H9 (cell line): Measurements from ENCODE around the gene MAGEB10. TPM values are rescaled to one million over a fixed set of nuclear protein-coding genes. Genes with fewer than 3 reads are reported as not detected.

ENCODE experiments used
- DNase-seq: peaks from one replicate; pipeline ENCODE4 v3.0.0-alpha.2; 2017
- H2AFZ ChIP-seq: one replicate; pipeline ENCODE4 v1.6.1; 2013; ENCODE audit warnings: mild to moderate bottlenecking, low read length, control low read depth, moderate library complexity
- H2AK5ac ChIP-seq: 2 replicates; pipeline ENCODE4 v1.6.1; 2013; ENCODE audit warnings: low read length, control low read depth, mixed read lengths; ENCODE audit not compliant: insufficient read length
- H2BK120ac ChIP-seq: one replicate; pipeline ENCODE4 v1.6.1; 2013; ENCODE audit warnings: low read depth, mild to moderate bottlenecking, low read length, control low read depth, inconsistent platforms; ENCODE audit not compliant: poor library complexity, severe bottlenecking
- H2BK12ac ChIP-seq: 2 replicates; pipeline ENCODE4 v1.6.1; 2013; ENCODE audit warnings: low read length, control low read depth, mixed read lengths, low read depth; ENCODE audit not compliant: insufficient read length
- H2BK15ac ChIP-seq: 2 replicates; pipeline ENCODE4 v1.6.1; 2013; ENCODE audit warnings: low read depth, low read length, control low read depth
- H2BK20ac ChIP-seq: one replicate; pipeline ENCODE4 v1.6.1; 2013; ENCODE audit warnings: low read depth, mild to moderate bottlenecking, low read length, control low read depth, inconsistent platforms; ENCODE audit not compliant: poor library complexity, severe bottlenecking
- H2BK5ac ChIP-seq: 2 replicates; pipeline ENCODE4 v1.6.1; 2013; ENCODE audit warnings: low read length, control low read depth, mixed read lengths; ENCODE audit not compliant: insufficient read length
- H3K14ac ChIP-seq: 2 replicates; pipeline ENCODE4 v1.6.1; 2013; ENCODE audit warnings: low read length, control low read depth; ENCODE audit not compliant: insufficient read depth
- H3K18ac ChIP-seq: 2 replicates; pipeline ENCODE4 v1.6.1; 2013; ENCODE audit warnings: low read depth, mild to moderate bottlenecking, mixed read lengths, low read length, control low read depth; ENCODE audit not compliant: insufficient read length
- H3K23ac ChIP-seq: 2 replicates; pipeline ENCODE4 v1.6.1; 2013; ENCODE audit warnings: low read length, control low read depth, mixed read lengths, low read depth; ENCODE audit not compliant: insufficient read length
- H3K23me2 ChIP-seq: 2 replicates; pipeline ENCODE4 v1.6.1; 2013; ENCODE audit warnings: low read depth, mild to moderate bottlenecking, mixed read lengths, low read length, control low read depth; ENCODE audit not compliant: insufficient read length, poor library complexity, severe bottlenecking
- H3K27ac ChIP-seq: 2 replicates; pipeline ENCODE4 v1.5.1; 2013; ENCODE audit warnings: low read length, control low read depth, mixed read lengths, low read depth; ENCODE audit not compliant: insufficient read length
- H3K27me3 ChIP-seq: 2 replicates; pipeline ENCODE4 v1.6.1; 2013; ENCODE audit warnings: low read length, control low read depth, inconsistent platforms; ENCODE audit not compliant: insufficient read depth
- H3K4ac ChIP-seq: 2 replicates; pipeline ENCODE4 v1.6.1; 2013; ENCODE audit warnings: low read depth, mild to moderate bottlenecking, control low read depth, inconsistent platforms, low read length, moderate library complexity
- H3K4me1 ChIP-seq: 2 replicates; pipeline ENCODE4 v1.6.1; 2013; ENCODE audit warnings: low read length, control low read depth, inconsistent platforms; ENCODE audit not compliant: insufficient read depth
- H3K4me2 ChIP-seq: 2 replicates; pipeline ENCODE4 v1.6.1; 2013; ENCODE audit warnings: low read length, control low read depth, mixed read lengths; ENCODE audit not compliant: insufficient read length, insufficient read depth
- H3K56ac ChIP-seq: 2 replicates; pipeline ENCODE4 v1.6.1; 2013; ENCODE audit warnings: low read depth, mild to moderate bottlenecking, mixed read lengths, low read length, control low read depth; ENCODE audit not compliant: insufficient read length
- H3K79me1 ChIP-seq: 2 replicates; pipeline ENCODE4 v1.6.1; 2013; ENCODE audit warnings: low read depth, mild to moderate bottlenecking, moderate library complexity, low read length, control low read depth, inconsistent platforms; ENCODE audit not compliant: insufficient read depth, poor library complexity, severe bottlenecking
- H3K79me2 ChIP-seq: 2 replicates; pipeline ENCODE4 v1.6.1; 2013; ENCODE audit warnings: low read length, control low read depth, inconsistent platforms; ENCODE audit not compliant: insufficient read depth
- H3K9ac ChIP-seq: 2 replicates; pipeline ENCODE4 v1.6.1; 2013; ENCODE audit warnings: low read length, control low read depth, mixed read lengths; ENCODE audit not compliant: insufficient read length; ENCODE audit errors: extremely low read depth
- H3K9me3 ChIP-seq: one replicate; pipeline ENCODE4 v1.6.1; 2013; ENCODE audit warnings: low read depth, low read length, inconsistent platforms; ENCODE audit not compliant: control insufficient read depth
- H3T11ph ChIP-seq: one replicate; pipeline ENCODE4 v1.6.1; 2013; ENCODE audit warnings: mild to moderate bottlenecking, low read length, control low read depth, inconsistent platforms
- H4K20me1 ChIP-seq: one replicate; pipeline ENCODE4 v1.6.1; 2013; ENCODE audit not compliant: control insufficient read depth, insufficient read length, insufficient read depth
- H4K5ac ChIP-seq: 2 replicates; pipeline ENCODE4 v1.6.1; 2013; ENCODE audit warnings: low read depth, mild to moderate bottlenecking, mixed read lengths, low read length, control low read depth; ENCODE audit not compliant: insufficient read length
- H4K8ac ChIP-seq: replicated peaks from 2 replicates; pipeline ENCODE4 v1.6.1; 2013; ENCODE audit warnings: low read length, control low read depth, mixed read lengths, low read depth; ENCODE audit not compliant: insufficient read length
- H4K91ac ChIP-seq: 2 replicates; pipeline ENCODE4 v1.6.1; 2013; ENCODE audit warnings: low read depth, mild to moderate bottlenecking, moderate library complexity, mixed read lengths, low read length, control low read depth; ENCODE audit not compliant: insufficient read length
- H3K27ac Mint-ChIP-seq, 3 experiments: 2 replicates in 2 of 3; 3 replicates in 1 of 3; pipeline ENCODE4 v1.8.0; 2020 to 2021; ENCODE audit warnings: mixed read lengths in 3 of 3, mild to moderate bottlenecking in 1 of 3, moderate library complexity in 1 of 3
- H3K27me3 Mint-ChIP-seq: 2 replicates; pipeline ENCODE4 v1.8.0; 2021; ENCODE audit warnings: low read depth, mild to moderate bottlenecking, moderate library complexity, mixed read lengths
- H3K36me3 Mint-ChIP-seq, 3 experiments: 2 replicates in 2 of 3; 3 replicates in 1 of 3; pipeline ENCODE4 v1.8.0; 2020 to 2021; ENCODE audit warnings: low read depth in 3 of 3, mixed read lengths in 3 of 3; ENCODE audit not compliant: insufficient read depth in 1 of 3
- H3K4me1 Mint-ChIP-seq, 2 experiments: 2 replicates each; pipeline ENCODE4 v1.8.0; 2020; ENCODE audit warnings: mixed read lengths in 2 of 2
- H3K4me3 Mint-ChIP-seq, 2 experiments: 2 replicates in 1 of 2; 3 replicates in 1 of 2; pipeline ENCODE4 v1.8.0; 2020 to 2021; ENCODE audit warnings: mild to moderate bottlenecking in 2 of 2, mixed read lengths in 2 of 2, moderate library complexity in 1 of 2
- H3K9me3 Mint-ChIP-seq, 2 experiments: 2 replicates in 1 of 2; 3 replicates in 1 of 2; pipeline ENCODE4 v1.8.0; 2020; ENCODE audit warnings: mild to moderate bottlenecking in 2 of 2, mixed read lengths in 2 of 2, moderate library complexity in 1 of 2
- CTCF ChIP-seq: fragments of 200-600 bp; sonication (generic); conservative IDR thresholded peaks from 3 replicates; pipeline ENCODE4 v1.8.0; 2021; ENCODE audit warnings: antibody characterized with exemption, mild to moderate bottlenecking
- total RNA-seq: library from RNA; stranded (reverse); gene quantifications from 2 replicates; pipeline ENCODE4 v1.2.1, GENCODE V29; 2021

The MAGEB10 gene
- total RNA-seq, 1 experiment from 2014 or later: not detected

- Histone ChIP-seq H2BK120ac (no peak overlapping the region), H2AK5ac (no peak overlapping the region), H4K91ac (no peak overlapping the region), H4K20me1 (no peaks in the 10 kb centered on the region), H3K14ac (no peak overlapping the region), H3K4ac (no peak overlapping the region), H3K27me3 (no peaks in the 10 kb centered on the region; the same call in 1 of the 2 replicates), H3K4me1 (no peaks in the 10 kb centered on the region), H2BK20ac (no peak overlapping the region), H2BK5ac (no peak overlapping the region), H2BK15ac (no peak overlapping the region), H3K27ac (no peak overlapping the region), H3K18ac (no peak overlapping the region), H3K9me3 (peaks cover 35% of the 10 kb centered on the region), H3K4me2 (no peak overlapping the region), H3K23ac (no peak overlapping the region), H3K79me1 (no peaks in the 10 kb centered on the region), H3K9ac (no peak overlapping the region), H2BK12ac (no peak overlapping the region), H3T11ph (no peak overlapping the region), H4K5ac (no peak overlapping the region), H3K56ac (no peak overlapping the region), H4K8ac (no peak overlapping the region), H3K79me2 (no peaks in the 10 kb centered on the region; the same call in 1 of the 2 replicates), H3K23me2 (no peaks in the 10 kb centered on the region), H2AFZ (no peak overlapping the region)
- Mint-ChIP-seq H3K27ac (no peak overlapping the region), H3K27me3 (peaks cover 46% of the 10 kb centered on the region), H3K9me3 (peaks cover 57 to 63% of the 10 kb centered on the region in 2 experiments), H3K36me3 (peaks cover 0 to 5% (median 4%) of the 10 kb centered on the region in 3 experiments; a peak in 2 of 7 replicates), H3K4me3 (no peak overlapping the region), H3K4me1 (peaks cover 4 to 5% of the 10 kb centered on the region in 2 experiments; a peak in 3 of 4 replicates)
- DNase-seq: no peak
- TF ChIP-seq CTCF: no peak
Observed at GRCh38 chrX:27860337-27860736, 52.5 kb downstream of the MAGEB10 start.
